ENCODE data around the gene ZNF850.
A peak's percentile ranks its signal among the peaks of the same experiment; 100 is the strongest.

ZNF850 gene

GRCh38 chr19:36687214-36688056 lies 85.2 kb downstream of the ZNF850 start, which contains the start of gene ZNF567:
Gene ZNF567, plus strand, starts transcription at chr19:36687612. Its CDS starts 7,256 bp downstream, at chr19:36694868.
- DNase-seq: peak; percentile 97

DNA sequence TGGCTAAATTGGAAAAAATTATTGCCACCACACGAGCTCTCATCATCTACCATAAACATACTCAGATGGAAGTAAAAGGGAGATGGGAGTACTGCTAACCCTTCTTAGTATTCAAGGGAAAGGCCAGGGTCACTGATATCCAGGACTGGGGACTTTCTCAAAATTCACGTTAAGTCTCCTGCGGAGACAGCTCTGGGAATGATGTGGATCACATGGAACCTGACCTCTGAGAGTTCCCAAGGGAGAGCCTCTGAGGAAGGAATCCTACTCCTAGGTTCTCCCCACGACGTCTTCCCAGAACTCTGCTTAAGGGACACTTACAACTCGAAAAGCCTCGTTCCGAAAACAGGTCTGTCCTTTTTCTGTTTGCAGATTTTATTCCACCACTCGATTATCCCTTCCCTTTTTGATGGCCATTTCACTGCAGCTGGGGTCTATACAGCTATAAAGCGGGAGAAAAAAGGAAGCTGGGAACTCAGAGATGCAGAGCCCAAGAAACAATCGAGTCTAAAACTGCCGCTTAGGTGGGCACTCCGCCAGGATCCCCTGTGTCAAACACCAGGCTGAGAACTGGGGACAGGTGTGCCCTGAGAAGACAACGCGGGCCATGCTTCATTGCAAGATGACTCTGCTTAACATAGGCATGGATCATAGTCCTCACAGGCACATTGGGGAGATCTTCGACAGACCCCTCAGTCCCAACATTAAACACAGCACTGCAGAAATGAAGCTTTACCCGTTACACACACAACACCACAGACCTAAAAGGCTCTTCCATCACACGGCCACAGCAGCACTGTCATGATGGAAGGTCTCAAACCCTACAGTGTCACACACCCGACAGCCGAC lies 86.0 kb downstream of the ZNF850 start:
- DNase-seq: peak; percentile 33

- no peak for DNase-seq
Observed at GRCh38 chr19:36685835-36686234, 86.8 kb downstream of the ZNF850 start.

DNA sequence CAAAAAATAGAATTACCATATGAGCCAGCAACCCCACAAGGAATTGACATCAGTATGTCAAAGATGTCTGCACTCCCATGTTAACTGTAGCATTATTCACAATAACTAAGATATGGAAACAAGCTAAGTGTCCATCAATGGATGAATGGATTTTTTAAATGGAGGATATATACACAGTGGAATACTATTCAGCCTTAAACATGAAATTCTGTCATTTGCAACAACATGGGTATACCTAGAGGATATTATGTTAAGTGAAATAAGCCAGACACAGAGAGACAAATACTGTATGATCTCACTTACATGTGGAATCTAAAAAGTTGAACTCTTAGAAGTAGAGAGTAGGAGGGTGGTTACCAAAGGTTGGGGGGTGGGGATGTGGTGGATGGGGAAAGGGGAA lies 93.2 kb downstream of the ZNF850 start:
- DNase-seq: no peak

GRCh38 chr19:36674201-36674600 lies 98.4 kb downstream of the ZNF850 start:
- DNase-seq: no peak

DNA sequence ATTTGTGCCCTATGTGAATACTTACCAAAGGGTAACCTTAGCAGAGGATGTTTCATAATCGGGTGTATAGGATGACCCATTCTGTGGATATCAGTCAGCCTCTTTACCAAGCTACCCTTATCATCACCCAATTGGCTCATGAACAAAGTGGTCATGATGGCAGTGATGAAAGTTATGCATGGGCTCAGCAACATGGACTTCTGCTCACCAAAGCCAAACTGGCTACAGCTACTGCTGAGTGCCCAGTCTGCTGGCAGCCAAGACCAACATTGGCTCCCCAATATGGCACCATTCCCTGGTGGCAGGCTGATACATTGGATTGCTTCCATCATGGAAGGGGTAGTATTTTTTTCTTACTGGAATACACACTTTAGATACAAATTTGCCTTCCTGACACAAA lies 100.2 kb downstream of the ZNF850 start:
- no peak for DNase-seq

DNA sequence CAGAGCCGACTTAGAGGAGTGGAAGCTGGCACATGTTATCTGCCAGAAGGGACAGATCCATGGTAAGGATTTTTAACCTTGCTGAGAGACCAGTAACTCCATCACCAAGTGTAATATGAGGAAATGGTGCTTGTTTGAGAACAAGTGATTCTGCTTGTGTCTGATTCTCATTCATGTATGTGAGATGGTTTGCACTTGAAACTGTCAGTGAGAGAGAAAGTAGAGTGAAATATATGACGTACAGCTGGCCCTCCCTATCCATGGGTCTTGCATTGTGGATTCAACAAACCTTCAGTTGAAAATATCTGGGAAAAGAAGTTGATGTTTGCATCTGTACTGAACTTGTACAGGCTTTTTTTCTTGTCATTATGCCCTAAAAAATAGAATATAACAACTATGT lies 104.0 kb downstream of the ZNF850 start:
- no peak for DNase-seq

DNA sequence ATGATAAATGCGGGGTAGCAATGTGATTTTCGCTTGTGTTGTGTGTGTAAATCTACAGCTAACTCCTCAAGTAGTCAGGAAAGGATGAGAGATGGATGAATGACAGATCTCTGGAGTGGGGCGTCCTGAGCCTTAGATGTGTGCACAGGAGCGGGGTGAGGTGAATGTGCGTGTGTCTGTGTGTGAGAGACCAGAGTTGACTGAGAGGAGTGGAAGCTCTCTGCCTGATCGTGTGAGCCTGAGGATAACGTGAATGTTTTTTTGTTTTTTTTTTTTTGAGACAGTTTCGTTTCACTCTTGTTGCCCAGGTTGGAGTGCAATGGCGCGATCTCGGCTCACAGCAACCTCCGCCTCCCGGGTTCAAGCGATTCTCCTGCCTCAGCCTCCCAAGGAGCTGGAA lies 106.8 kb downstream of the ZNF850 start:
- no peak for DNase-seq

Data from left hindlimb (tissue), 1 donor.